RKO (cell line): ENCODE data around the gene PGS1.

Experiments used
- DNase-seq: peaks from one replicate; pipeline ENCODE4 v3.0.0-alpha.2; 2016; ENCODE audit warnings: low spot score

The PGS1 gene

GRCh38 chr17:78409191-78409928, 30.9 kb downstream of the PGS1 start:
- DNase-seq: no peak

DNA sequence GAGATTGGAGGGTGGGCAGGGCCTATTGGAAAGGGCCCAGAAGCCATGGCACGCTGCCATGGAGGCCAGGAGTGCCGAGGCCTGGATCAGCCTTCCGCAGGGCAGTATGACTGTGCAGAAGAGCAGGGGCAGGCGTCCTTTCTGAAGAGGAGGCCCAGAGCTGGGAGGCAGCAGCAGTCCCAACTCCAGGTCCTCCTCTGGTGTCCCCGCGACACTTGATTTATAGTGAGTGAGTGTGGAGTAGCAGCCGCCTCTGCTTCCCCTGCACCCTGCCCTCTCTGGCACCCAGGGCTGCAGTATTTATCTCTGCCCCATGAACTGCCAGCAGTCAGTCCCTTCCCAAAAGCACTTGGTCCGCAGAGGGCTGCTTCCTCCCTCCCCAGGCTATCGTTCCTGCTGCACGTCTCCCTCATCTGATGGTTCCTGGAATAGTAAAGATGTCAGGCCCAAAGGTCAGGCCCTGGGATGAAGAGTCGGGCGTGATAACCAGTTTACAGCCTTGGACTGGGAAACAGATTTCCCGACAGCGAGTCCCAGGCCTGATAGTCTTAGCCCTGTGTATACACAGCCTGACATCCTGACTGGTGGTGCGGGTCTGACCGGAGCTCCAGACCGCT, 32.9 kb downstream of the PGS1 start:
- no peak for DNase-seq

GRCh38 chr17:78412403-78412802, 34.0 kb downstream of the PGS1 start:
- DNase-seq: peak; percentile 27

DNA sequence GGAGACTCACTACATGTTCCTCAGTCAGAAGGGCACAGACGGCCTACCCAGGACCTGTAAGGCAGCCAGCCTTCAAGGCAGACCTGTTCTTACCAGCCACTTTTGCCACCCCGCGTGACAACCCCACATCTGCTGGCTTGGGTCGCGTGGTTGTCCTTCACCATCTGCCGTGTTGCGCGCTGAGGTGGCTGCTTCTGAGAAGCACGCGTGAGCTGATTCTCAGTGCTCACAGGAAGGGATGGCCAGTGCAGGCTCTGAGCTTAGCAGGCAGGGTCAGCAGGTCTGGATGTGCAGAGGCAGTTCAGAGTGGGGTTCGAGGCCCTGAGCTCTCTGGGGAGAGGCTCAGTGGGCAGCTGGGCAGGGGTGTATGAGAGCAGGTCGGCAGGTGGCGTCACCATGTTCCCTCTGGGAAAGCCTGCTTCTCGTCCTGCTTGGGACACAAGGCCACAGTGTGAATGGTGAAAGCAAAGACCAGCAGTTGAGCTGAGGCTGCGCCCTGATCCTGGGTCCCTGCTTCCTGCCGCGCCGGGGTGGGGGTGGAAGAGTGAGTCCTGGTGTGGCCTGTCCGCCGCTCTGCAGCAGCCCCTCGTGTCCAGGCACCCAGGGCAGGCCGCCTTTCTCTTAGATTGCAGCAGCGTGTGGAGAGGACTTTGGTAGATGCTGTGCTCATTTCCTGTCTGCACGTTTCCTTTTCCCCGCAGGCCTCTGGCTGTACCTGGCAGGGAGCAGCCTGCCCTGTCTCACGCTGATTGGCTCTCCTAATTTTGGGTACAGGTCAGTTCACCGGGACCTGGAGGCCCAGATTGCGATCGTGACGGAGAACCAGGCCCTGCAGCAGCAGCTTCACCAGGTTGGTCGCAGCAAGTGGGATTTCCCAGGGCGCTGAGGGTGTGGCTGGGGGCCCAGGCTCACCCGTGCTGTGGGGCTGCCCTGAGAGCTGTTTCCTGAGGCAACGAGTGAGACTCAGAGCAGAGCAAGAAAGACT, 36.0 kb downstream of the PGS1 start:
- no peak for DNase-seq

DNA sequence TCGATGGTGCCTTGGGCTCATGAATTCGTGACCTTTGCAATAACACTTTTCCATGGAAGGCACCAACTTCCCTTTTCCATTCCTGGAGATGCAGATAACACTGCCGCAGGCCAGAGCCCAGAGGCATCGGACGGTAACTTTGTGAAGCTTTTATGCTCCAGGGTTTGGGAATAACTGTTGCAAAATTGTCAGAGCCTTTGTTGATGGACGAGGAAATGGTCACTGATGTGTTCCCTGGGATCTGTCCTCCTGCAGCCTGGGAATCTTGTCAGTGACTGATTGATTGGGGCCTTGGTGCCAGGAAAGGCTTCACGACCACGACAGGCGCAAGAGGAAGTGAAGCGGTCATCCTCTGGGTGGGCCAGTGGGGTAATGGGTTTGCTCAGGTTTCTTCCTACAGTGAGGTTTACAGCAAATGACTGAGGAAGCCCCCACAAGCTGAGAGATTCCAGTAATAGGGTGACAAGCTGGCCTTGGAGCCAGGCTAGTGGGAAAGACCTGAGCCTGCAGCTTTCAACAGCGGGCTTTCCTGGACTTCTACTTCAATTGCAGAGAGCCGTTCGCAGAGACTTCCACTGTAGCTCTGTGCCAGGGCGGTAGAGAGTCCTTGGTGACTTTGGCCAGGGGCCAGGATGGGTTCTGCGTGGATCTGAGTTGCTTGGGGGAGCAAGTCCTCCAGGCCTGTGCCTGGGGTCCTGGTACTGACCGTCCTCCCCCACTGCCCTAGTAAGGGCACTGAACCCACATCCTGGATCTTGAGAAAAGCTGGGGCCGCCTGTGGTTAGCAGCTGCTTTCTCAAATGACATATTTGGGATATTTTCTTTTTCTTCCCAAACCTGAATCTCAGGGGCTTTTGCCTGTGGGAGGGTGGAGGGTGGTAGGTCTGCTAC, 37.6 kb downstream of the PGS1 start:
- DNase-seq: no peak

DNA sequence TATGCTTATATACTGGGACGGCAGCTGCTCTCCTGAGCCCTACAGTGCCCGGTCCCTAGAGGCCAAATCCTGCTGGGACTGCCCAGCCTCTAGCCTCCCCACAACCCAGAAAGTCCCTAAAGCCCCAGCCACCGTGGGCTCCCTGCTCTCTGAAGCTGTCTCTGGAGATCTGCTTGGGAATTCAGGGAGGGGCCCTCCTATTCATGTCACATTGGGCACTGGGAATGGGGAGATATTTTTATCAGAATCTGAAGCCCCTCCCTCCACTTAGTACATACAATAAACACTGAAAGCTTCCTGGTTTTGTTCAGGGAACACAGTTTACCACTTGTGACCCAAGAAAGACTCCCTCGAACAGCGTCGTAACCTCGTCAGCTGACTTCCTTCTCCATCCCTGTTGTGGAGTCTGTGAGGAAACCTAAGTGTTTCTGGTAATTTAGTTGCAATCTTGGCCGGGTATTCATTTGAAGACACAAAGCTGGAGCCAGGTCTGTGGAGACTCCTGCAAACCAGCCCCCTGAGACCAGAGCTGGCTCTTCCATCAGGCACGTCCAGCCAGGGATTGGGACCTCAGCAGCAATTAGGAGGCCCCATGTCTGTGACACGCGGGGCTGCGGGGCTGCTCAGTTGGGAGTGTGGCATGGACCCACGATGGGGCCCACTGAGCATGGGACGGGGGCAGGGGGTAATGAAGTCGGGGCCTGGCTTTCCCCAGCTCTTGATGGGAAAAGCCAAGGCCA, 38.5 kb downstream of the PGS1 start:
- no peak for DNase-seq

DNA sequence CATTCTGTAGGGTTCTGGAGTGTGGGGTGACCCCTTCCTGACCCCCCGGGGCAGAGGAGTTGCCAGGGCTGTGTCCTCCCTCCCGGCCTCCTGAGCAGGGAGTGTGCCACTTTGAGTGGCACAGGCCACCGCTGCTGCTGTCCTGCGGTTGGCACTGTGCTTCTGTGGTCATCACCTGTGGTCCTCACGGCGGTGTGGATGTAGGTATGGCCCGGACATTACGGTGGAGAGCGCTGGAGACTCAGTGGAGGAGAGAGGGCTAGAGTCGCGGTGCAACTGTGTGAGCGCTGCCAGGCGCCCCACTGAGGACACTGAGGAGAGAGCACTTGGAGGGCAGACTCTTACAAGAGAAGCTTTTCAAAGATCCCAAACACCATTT, 39.1 kb downstream of the PGS1 start:
- no peak for DNase-seq

GRCh38 chr17:78418326-78419026, 40.0 kb downstream of the PGS1 start:
- DNase-seq: no peak

- DNase-seq: no peak
These were observed 41.7 kb downstream of the PGS1 start for GRCh38 chr17:78419970-78420815.

DNA sequence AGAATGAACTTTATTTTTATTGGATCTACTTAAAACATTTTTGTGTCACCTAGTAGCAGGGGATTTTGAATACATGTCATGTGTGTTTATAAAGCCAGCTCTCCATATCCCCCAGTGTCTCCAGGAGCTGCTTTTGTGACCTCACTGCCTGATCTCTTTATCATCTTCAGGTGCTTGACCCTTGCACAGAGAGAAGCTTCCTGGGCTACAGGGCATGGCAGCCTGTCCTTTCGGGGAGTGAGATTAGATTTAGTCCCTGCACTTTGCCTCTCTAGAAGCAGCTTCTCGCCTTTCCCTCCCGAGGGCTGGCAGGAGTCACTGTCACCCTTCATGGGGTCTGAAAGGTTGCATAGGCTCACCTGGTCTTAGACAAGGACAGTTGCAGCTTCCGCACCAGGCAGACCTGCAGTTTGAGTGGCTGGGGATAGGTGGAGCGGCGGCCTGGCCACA, 42.7 kb downstream of the PGS1 start:
- DNase-seq: no peak

GRCh38 chr17:78421534-78422266, 43.3 kb downstream of the PGS1 start:
- peak; percentile 48 for DNase-seq

DNA sequence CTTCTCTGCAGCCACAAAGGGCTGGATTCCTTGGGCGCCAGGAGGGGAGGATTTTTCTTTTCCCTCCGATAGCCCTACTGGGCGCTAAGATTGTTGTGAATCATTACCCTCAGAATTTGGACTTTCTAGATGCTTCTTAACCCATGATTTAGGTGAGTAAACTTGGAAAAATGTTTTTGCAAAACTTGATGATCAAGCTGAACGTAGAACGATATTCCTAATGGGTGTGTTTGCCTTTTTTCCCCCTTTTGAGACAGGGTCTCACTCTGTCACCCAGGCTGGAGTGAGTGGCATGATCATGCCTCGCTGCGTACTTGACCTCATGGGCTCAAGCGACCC, 43.8 kb downstream of the PGS1 start:
- DNase-seq: no peak

- no peak for DNase-seq
These were observed 44.6 kb downstream of the PGS1 start for GRCh38 chr17:78422872-78423588.

DNA sequence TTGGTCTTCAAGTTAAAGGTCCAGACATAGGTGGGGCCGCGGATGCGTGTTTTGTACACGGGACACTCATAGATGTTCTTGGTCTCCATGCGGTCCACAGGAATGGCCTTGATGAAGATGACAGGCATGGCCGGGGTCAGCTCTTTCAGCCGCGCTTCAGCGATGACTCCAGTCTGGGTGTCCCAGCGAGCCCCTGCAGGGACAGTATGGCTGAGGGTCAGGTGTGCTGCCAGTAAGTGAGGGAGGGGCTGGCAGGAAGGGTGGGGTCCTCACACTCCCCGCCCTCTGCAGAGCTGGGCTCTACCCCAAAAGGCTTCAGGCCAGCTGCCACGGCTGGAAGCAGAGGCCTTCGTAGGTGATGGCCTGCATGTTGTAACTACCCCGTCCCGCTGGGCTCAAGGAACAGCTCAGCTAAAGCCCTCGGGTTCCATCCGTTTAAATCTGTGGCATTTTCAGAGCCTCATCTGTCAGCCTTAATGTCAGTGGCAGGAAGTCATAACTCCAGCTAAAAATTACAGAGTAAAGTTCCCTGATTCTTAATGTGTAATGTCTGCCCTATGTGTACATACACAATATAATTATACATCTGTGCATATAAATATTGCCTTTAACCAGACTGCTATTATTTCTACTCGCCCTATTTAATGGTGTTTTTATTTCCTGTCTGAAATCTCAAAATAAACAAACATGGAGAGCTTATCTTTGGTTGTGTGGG, 45.7 kb downstream of the PGS1 start:
- DNase-seq: no peak

GRCh38 chr17:78425429-78425828, 47.0 kb downstream of the PGS1 start:
- no peak for DNase-seq

DNA sequence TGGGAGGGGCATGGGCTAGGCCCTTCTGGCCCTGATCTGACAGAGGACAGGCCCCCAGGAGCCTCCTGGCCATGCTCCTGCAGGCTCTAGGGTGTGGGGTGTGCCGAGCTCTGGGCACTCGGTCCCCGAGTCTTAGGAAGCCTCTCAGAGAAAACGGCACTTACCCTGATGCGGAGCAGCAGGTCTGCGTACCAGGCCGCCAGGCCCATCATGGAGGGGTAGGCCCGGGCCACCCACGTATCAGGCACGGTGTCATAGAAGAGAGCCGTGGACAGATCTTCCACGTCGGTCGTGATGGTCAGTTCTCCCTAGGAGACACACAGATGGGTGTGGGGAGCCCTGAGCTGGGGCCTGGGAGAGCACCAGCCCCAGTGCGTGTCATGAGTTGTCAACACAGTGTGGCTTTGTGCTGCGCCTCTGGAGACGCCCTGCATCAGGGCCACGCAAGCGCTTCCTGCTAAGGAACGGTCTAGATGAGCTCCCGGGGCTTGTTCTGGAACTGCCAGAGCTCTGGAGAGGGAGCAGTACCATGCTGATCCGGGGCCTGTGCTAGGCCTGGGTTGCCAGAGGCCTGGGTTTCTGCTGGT, 47.9 kb downstream of the PGS1 start:
- DNase-seq: no peak

- no peak for DNase-seq
These were observed 48.7 kb downstream of the PGS1 start for GRCh38 chr17:78427140-78427539.
